HG02571 (cell line): ENCODE results near the gene RGS6.

Source experiments
- ATAC-seq: cut with Tn5 transposase; IDR thresholded peaks from one replicate; pipeline ENCODE4 v1.9.1; 2021; ENCODE audit warnings: mild to moderate bottlenecking, moderate library complexity; ENCODE audit not compliant: unreplicated experiment

RGS6 gene

GRCh38 chr14:72614891-72615415 lies 682.7 kb downstream of the RGS6 start:
- no peak for ATAC-seq

- no peak for ATAC-seq
Measured at GRCh38 chr14:72615451-72616121, 683.4 kb downstream of the RGS6 start.
